WTC11 (cell line): ENCODE measurements around the gene ARHGEF10L. TPM values are rescaled to one million over a fixed set of nuclear protein-coding genes. Genes with fewer than 3 reads are reported as not detected.

Source experiments
- ATAC-seq: fragments of 200-7000 bp; cut with Tn5 transposase; 2 replicates; pipeline ENCODE4 v1.10.0; 2021; ENCODE audit warnings: mild to moderate bottlenecking, moderate library complexity
- CTCF ChIA-PET: fragments of 300-600 bp; sonication (Branson Sonifier 250); formaldehyde crosslinking; loops from one replicate; lab custom pipeline; 2021; ENCODE audit warnings: antibody characterized with exemption; lab: Charles Lee
- POLR2A ChIA-PET: fragments of 350-600 bp; sonication (Branson Sonifier 250); formaldehyde crosslinking; loops from one replicate; lab custom pipeline; 2021; ENCODE audit warnings: antibody characterized with exemption; lab: Charles Lee
- DNase-seq: peaks from one replicate; pipeline ENCODE4 v3.0.0; 2021; ENCODE audit warnings: low spot score
- H3K27ac Mint-ChIP-seq: 2 replicates; pipeline ENCODE4 v1.8.0; 2021; ENCODE audit warnings: mixed read lengths
- H3K27me3 Mint-ChIP-seq: 2 replicates; pipeline ENCODE4 v1.8.0; 2021; ENCODE audit warnings: low read depth, mild to moderate bottlenecking, moderate library complexity, mixed read lengths
- H3K36me3 Mint-ChIP-seq: 2 replicates; pipeline ENCODE4 v1.8.0; 2021; ENCODE audit warnings: mixed read lengths
- H3K4me1 Mint-ChIP-seq: 2 replicates; pipeline ENCODE4 v1.8.0; 2022; ENCODE audit warnings: mixed read lengths
- H3K4me3 Mint-ChIP-seq: 2 replicates; pipeline ENCODE4 v1.8.0; 2021; ENCODE audit warnings: mild to moderate bottlenecking, moderate library complexity, mixed read lengths
- H3K9me3 Mint-ChIP-seq: 2 replicates; pipeline ENCODE4 v1.8.0; 2021; ENCODE audit warnings: mixed read lengths
- ATF1 ChIP-seq: sonication (generic); formaldehyde crosslinking; IDR thresholded peaks from 2 replicates; pipeline ENCODE4 v1.8.1; 2023; ENCODE audit warnings: mild to moderate bottlenecking, moderate library complexity, missing genetic modification reagents
- ATF3 ChIP-seq: sonication (generic); formaldehyde crosslinking; conservative IDR thresholded peaks from 2 replicates; pipeline ENCODE4 v1.8.1; 2022; ENCODE audit warnings: mild to moderate bottlenecking, missing genetic modification reagents
- CDX4 ChIP-seq: fragments of 250-450 bp; sonication (Bioruptor Pico); IDR thresholded peaks from 2 replicates; pipeline ENCODE4 v1.9.0; 2021; ENCODE audit warnings: moderate library complexity, mild to moderate bottlenecking, inconsistent platforms, borderline replicate concordance
- CREM ChIP-seq: sonication (generic); formaldehyde crosslinking; IDR thresholded peaks from 2 replicates; pipeline ENCODE4 v1.8.1; 2022; ENCODE audit warnings: mild to moderate bottlenecking, missing genetic modification reagents, moderate library complexity
- E2F1 ChIP-seq: sonication (generic); formaldehyde crosslinking; IDR thresholded peaks from 2 replicates; pipeline ENCODE4 v1.8.0; 2022; ENCODE audit warnings: mild to moderate bottlenecking, missing genetic modification reagents
- MYBL2 ChIP-seq: sonication (generic); formaldehyde crosslinking; IDR thresholded peaks from 2 replicates; pipeline ENCODE4 v1.8.1; 2023; ENCODE audit warnings: mild to moderate bottlenecking, moderate library complexity, missing genetic modification reagents
- NFE2L1 ChIP-seq: sonication (generic); formaldehyde crosslinking; IDR thresholded peaks from 2 replicates; pipeline ENCODE4 v1.8.1; 2023; ENCODE audit warnings: missing genetic modification reagents
- NR2C2 ChIP-seq: sonication (generic); formaldehyde crosslinking; IDR thresholded peaks from 2 replicates; pipeline ENCODE4 v1.8.0; 2022; ENCODE audit warnings: mild to moderate bottlenecking, missing genetic modification reagents
- NR3C1 ChIP-seq: sonication (generic); formaldehyde crosslinking; conservative IDR thresholded peaks from 2 replicates; pipeline ENCODE4 v1.8.1; 2023; ENCODE audit warnings: low read depth, mild to moderate bottlenecking, missing genetic modification reagents
- OVOL2 ChIP-seq: fragments of 250-450 bp; sonication (Bioruptor Pico); IDR thresholded peaks from 2 replicates; pipeline ENCODE4 v1.9.0; 2021; ENCODE audit warnings: mild to moderate bottlenecking, borderline replicate concordance
- ZNF121 ChIP-seq: sonication (generic); formaldehyde crosslinking; IDR thresholded peaks from 2 replicates; pipeline ENCODE4 v1.8.0; 2023; ENCODE audit warnings: missing genetic modification reagents
- ZNF138 ChIP-seq: sonication (generic); formaldehyde crosslinking; conservative IDR thresholded peaks from 2 replicates; pipeline ENCODE4 v1.8.1; 2022; ENCODE audit warnings: mild to moderate bottlenecking, moderate library complexity, missing genetic modification reagents
- ZNF219 ChIP-seq: sonication (generic); formaldehyde crosslinking; IDR thresholded peaks from 2 replicates; pipeline ENCODE4 v1.8.0; 2023; ENCODE audit warnings: missing genetic modification reagents, mild to moderate bottlenecking, borderline replicate concordance
- ZNF423 ChIP-seq: fragments of 250-450 bp; sonication (Bioruptor Pico); IDR thresholded peaks from 2 replicates; pipeline ENCODE4 v2.1.2; 2022; ENCODE audit warnings: mild to moderate bottlenecking, moderate library complexity
- total RNA-seq: library from RNA; stranded (reverse); gene quantifications from 3 replicates; pipeline ENCODE4 v1.2.3, GENCODE V29; 2021
- TF ChIP-seq, protein P1 (sequence below): sonication (generic); formaldehyde crosslinking; IDR thresholded peaks from 2 replicates; pipeline ENCODE4 v1.8.1; 2023; ENCODE audit warnings: mild to moderate bottlenecking, missing genetic modification reagents, moderate library complexity
- TF ChIP-seq, protein P2 (sequence below): sonication (generic); formaldehyde crosslinking; IDR thresholded peaks from 2 replicates; pipeline ENCODE4 v1.8.1; 2023; ENCODE audit warnings: mild to moderate bottlenecking, missing genetic modification reagents
- TF ChIP-seq, protein P3 (sequence below): sonication (generic); formaldehyde crosslinking; IDR thresholded peaks from 2 replicates; pipeline ENCODE4 v1.8.0; 2023; ENCODE audit warnings: mild to moderate bottlenecking, missing genetic modification reagents
- TF ChIP-seq, protein P4 (sequence below): fragments of 250-450 bp; sonication (Bioruptor Pico); IDR thresholded peaks from 2 replicates; pipeline ENCODE4 v2.1.2; 2022; ENCODE audit warnings: mild to moderate bottlenecking, moderate library complexity

The ARHGEF10L gene
- total RNA-seq, 1 experiment from 2014 or later = 34.4 TPM

DNA sequence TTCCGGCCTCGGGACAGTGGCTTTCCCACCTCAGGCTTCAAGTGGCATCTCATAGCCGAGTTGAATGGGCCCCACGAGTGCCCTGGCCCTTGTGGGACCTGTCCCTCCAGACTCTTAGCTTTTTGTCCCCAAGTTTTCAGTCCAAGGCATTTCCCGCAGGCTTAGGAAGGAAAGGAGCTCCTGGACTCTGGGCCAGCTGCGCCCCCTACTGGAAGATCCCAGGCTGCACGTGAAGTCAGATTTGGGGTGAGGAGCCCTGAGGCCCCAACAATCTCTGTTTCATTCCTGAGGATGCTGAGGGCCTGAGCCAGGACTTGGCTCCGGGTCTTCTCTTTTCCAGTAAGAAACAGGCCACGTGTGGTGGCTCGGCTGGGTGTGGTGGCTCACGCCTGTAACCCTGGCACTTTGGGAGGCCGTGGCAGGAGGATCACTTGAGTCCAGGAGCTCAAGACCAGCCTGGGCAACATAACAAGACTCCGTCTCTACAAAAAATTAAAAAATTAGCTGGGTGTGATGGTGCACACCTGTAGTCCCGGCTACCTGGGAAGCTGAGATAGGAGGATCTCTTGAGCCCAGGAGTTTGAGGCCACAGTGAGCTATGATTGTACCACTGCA, 67.4 kb downstream of the ARHGEF10L start (continued):
- no peak for TF ChIP-seq NR2C2
- TF ChIP-seq, protein P1, sequence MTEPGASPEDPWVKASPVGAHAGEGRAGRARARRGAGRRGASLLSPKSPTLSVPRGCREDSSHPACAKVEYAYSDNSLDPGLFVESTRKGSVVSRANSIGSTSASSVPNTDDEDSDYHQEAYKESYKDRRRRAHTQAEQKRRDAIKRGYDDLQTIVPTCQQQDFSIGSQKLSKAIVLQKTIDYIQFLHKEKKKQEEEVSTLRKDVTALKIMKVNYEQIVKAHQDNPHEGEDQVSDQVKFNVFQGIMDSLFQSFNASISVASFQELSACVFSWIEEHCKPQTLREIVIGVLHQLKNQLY (CRISPR knock-in tag) = no peak

DNA sequence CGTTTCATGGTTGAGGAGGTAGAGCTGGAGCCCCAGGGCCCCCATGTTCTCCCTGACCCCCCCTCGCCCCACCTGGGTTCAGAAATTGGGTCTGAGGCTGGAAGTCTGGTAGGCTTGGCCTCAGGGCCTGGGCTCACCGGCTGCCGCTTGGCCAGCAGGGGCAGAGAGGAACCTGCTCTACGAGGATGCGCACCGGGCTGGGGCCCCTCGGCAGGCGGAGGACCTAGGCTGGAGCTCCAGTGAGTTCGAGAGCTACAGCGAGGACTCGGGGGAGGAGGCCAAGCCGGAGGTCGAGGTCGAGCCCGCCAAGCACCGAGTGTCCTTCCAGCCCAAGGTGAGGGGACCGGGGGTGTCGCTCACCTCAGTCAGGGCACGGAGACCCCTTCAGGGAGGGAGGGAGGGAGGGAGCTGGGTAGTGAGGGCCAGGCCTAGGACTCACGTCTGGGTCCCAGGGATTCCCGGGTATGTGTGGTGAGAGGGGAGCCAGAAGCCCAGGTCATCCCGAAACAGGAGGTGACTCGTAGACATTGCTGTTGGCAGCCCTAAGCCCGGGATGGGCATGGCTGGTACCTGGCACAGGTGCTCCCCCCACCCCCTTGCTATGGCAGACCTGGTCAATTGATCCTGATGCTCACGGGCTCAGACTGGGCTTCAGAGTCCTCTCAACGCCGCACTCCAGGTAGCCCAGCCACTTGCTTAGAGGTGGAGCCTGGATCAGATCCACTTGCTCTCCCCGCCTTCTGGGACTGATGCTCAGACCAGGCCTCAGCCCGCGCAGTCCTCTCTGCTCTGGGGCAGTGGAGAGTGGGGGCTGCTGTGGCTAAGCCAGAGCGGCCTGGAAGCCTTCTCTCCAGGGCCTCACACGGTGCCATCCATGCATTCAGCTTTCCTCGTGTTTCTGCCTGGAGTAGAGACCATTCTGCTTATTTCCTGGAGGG, 68.4 kb downstream of the ARHGEF10L start:
- ChIA-PET CTCF (interaction anchor here (0.7 to 18.6 kb wide), 38 partner anchors 10 to 873 kb away, joined by 3 to 273 read pairs (median 7); partner anchors contain the start of gene KLHDC7A), POLR2A (no interaction called here)
- no peak overlapping the region for H3K4me3 Mint-ChIP-seq
- peaks cover 6% of the 10 kb centered on the region; the same call in 1 of the 2 replicates for H3K36me3 Mint-ChIP-seq
- no peak for ATAC-seq
- no peaks in the 10 kb centered on the region for H3K9me3 Mint-ChIP-seq
- no peak for DNase-seq
- TF ChIP-seq ZNF219 = no peak
- no peak for TF ChIP-seq ZNF121 (CRISPR knock-in tag)
- TF ChIP-seq MYBL2 (CRISPR knock-in tag) = no peak
- no peak for TF ChIP-seq NR3C1 (CRISPR knock-in tag)
- TF ChIP-seq CDX4 (CRISPR knock-in tag) = no peak
- TF ChIP-seq, protein P2, sequence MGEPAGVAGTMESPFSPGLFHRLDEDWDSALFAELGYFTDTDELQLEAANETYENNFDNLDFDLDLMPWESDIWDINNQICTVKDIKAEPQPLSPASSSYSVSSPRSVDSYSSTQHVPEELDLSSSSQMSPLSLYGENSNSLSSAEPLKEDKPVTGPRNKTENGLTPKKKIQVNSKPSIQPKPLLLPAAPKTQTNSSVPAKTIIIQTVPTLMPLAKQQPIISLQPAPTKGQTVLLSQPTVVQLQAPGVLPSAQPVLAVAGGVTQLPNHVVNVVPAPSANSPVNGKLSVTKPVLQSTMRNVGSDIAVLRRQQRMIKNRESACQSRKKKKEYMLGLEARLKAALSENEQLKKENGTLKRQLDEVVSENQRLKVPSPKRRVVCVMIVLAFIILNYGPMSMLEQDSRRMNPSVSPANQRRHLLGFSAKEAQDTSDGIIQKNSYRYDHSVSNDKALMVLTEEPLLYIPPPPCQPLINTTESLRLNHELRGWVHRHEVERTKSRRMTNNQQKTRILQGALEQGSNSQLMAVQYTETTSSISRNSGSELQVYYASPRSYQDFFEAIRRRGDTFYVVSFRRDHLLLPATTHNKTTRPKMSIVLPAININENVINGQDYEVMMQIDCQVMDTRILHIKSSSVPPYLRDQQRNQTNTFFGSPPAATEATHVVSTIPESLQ (CRISPR knock-in tag) = no peak
- TF ChIP-seq NFE2L1 (CRISPR knock-in tag) = no peak
- TF ChIP-seq, protein P3, sequence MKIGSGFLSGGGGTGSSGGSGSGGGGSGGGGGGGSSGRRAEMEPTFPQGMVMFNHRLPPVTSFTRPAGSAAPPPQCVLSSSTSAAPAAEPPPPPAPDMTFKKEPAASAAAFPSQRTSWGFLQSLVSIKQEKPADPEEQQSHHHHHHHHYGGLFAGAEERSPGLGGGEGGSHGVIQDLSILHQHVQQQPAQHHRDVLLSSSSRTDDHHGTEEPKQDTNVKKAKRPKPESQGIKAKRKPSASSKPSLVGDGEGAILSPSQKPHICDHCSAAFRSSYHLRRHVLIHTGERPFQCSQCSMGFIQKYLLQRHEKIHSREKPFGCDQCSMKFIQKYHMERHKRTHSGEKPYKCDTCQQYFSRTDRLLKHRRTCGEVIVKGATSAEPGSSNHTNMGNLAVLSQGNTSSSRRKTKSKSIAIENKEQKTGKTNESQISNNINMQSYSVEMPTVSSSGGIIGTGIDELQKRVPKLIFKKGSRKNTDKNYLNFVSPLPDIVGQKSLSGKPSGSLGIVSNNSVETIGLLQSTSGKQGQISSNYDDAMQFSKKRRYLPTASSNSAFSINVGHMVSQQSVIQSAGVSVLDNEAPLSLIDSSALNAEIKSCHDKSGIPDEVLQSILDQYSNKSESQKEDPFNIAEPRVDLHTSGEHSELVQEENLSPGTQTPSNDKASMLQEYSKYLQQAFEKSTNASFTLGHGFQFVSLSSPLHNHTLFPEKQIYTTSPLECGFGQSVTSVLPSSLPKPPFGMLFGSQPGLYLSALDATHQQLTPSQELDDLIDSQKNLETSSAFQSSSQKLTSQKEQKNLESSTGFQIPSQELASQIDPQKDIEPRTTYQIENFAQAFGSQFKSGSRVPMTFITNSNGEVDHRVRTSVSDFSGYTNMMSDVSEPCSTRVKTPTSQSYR (CRISPR knock-in tag) = no peak
- TF ChIP-seq OVOL2 (CRISPR knock-in tag) = no peak
- TF ChIP-seq ZNF138 = no peak
- no peak for TF ChIP-seq ATF1 (CRISPR knock-in tag)
- no peak for TF ChIP-seq E2F1 (CRISPR knock-in tag)
- no peak for TF ChIP-seq CREM (CRISPR knock-in tag)
- TF ChIP-seq, protein P4, sequence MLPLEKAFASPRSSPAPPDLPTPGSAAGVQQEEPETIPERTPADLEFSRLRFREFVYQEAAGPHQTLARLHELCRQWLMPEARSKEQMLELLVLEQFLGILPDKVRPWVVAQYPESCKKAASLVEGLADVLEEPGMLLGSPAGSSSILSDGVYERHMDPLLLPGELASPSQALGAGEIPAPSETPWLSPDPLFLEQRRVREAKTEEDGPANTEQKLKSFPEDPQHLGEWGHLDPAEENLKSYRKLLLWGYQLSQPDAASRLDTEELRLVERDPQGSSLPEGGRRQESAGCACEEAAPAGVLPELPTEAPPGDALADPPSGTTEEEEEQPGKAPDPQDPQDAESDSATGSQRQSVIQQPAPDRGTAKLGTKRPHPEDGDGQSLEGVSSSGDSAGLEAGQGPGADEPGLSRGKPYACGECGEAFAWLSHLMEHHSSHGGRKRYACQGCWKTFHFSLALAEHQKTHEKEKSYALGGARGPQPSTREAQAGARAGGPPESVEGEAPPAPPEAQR (CRISPR knock-in tag) = no peak
- no peak for TF ChIP-seq ZNF423
- TF ChIP-seq ATF3 = no peak
- H3K27ac Mint-ChIP-seq = no peak overlapping the region
- no peaks in the 10 kb centered on the region for H3K27me3 Mint-ChIP-seq
- peaks cover 16% of the 10 kb centered on the region for H3K4me1 Mint-ChIP-seq
